ENCODE results near the gene PNPLA7. TPM values are rescaled to one million over a fixed set of nuclear protein-coding genes. Genes with fewer than 3 reads are reported as not detected.
"Not testable (repeated sequence)": the region's sequence is repeated elsewhere in the genome, so short reads cannot be mapped to it uniquely, and the experiment has no call there.

The PNPLA7 gene
- total RNA-seq, 1 donor: 11.6 TPM

DNA sequence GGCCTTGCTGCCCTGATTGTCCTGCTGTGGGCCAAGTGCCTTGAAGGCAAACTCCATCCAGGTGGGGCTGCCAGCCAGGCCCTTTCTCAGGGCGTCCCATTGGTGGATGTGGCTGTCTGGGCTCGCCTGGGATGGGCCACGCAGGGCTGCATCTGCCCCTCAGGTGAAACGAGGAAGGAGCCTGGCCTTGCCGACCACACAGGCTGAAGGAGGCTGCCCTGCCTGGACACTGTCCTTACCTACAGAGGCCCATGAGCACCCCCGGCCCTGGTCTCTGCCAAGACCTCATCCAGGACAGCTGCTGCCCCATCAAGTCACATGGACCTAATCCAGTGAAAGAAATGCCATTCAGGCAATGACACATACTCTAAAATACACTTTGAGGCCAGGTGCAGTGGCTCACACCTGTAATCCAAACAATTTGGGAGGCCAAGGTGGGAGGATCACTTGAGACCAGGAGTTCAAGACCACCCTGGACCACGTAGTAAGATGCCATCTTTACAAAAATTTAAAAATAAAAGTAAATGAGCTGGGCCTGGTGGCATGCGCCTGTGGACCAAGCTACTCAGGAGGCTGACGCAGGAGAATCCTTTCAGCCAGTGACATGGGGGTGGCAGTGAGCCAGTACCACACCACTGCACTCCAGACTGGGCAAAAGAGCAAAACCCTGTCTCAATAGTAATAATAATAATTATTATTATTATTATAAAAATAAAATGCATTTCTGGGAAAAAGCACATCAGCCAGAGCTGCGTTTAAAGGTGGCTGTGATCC lies 33.9 kb downstream of the PNPLA7 start:
- no peak for DNase-seq (ENCODE audit: low read depth in 2 of 3, low spot score in 2 of 3)

DNA sequence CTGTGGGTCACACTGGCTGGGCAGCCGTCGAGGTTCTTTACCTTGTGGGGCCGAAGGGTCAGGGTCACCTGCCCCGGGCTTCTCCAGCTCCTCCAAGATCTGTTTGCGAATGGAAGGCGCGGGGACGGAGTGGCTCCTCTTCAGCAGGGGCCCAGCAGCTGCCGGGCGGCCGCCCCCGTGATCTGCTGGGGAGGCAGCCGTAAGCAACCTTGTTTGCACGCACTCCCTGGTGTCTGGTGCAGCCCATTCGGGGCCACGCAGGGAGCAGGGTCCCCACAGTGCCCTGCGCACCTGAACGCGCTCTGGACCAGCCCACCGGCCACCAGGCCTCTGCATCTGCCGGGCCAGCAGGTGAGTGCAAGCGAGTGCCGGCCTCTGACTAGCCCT lies 34.9 kb downstream of the PNPLA7 start:
- no peak for DNase-seq (ENCODE audit: low read depth in 2 of 3, low spot score in 2 of 3)

DNA sequence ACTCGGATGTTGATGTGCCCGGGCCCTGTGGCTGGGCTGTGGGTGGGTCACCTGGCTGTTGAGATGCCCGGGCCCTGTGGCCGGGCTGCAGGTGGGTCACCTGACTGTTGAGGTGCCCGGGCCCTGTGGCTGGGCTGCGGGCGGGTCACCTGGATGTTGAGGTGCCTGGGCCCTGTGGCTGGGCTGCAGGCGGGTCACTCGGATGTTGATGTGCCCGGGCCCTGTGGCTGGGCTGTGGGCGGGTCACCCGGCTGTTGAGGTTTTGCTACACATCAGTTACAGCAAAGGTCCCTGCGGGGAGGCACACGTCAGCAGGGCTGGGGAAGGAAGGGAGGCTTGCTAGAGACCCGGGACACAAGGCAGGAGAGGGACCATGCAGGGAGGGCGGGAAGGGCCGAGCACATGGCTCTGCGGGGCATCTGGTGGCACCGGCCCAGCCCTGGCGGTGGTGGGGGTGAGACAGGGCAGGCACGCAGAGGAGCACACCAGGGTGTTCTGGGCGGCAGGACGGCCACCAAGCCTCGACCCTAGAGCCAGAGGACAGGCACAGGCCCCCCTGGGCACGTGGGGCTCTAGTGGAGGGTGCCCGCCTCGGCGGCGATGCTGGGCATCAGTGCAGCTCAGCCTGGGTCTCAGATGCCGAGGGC lies 35.4 kb downstream of the PNPLA7 start:
- DNase-seq (ENCODE audit: low read depth in 2 of 3, low spot score in 2 of 3): no peak

DNA sequence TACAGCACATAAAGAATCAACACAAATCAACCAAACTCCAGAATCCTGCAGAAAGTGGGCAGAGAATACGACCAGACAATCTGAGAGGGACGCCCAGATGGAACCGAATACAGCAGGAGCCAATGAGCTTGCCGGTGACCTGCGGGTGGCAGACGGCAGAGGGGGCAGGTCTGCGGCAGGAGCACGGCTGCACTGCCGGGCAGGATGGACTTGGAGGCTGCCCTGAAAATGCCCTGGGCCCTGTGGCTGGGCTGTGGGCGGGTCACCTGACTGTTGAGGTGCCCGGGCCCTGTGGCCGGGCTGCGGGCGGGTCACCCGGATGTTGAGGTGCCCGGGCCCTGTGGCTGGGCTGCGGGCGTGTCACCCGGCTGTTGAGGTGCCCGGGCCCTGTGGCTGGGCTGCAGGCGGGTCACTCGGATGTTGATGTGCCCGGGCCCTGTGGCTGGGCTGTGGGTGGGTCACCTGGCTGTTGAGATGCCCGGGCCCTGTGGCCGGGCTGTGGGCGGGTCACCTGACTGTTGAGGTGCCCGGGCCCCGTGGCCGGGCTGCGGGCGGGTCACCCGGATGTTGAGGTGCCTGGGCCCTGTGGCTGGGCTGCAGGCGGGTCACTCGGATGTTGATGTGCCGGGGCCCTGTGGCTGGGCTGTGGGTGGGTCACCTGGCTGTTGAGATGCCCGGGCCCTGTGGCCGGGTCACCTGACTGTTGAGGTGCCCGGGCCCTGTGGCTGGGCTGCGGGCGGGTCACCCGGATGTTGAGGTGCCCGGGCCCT lies 36.2 kb downstream of the PNPLA7 start:
- DNase-seq (ENCODE audit: low read depth in 2 of 3, low spot score in 2 of 3): not testable (repeated sequence)

DNA sequence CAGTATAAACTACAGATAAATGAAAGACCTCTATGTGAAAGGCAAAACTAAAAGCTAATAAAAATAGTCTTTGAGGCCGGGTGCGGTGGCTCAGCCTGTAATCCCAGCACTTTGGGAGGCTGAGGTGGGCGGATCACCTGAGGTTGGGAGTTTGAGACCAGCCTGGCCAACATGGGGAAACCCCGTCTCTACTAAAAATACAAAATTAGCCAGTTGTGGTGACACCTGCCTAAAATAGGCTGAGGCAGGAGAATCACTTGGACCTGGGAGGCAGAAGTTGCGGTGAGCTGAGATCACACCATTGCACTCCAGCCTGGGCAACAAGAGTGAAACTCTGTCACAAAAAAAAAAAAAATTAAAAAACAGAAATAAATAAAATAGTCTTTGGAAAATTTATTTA lies 37.1 kb downstream of the PNPLA7 start:
- not testable (repeated sequence) for DNase-seq (ENCODE audit: low read depth in 2 of 3, low spot score in 2 of 3)

DNA sequence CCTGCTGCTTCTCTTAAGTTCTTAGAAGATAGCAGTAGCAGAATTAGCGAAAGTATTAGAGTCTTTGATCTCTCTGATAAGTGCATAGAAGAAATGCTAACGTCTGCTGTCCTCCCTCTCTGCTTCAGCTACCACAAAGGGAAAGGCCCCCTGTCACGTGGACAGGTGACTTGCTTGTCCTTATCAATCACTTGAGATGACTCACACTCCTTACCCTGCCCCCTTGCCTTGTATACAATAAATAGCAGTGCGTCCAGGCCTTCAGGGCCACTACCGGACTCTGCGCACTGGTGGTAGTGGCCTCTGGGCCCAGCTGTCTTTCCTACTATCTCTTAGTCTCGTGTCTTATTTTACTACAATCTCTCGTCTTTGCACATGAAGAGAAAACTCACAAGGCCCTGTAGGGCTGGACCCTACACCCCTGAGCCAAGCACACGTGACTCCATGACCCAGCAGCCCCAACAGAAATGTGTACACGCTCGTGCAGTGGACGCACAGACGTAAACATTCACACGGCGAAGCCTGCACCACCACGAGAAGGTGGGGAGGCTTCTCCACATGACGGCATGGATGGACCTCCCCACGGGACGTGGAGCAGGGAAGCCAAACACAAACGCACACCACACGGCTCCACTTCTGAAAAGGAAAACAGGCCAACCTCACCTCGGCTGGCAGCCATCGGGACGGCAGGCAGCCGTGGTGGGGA lies 38.3 kb downstream of the PNPLA7 start:
- no peak for DNase-seq (ENCODE audit: low read depth in 2 of 3, low spot score in 2 of 3)

DNA sequence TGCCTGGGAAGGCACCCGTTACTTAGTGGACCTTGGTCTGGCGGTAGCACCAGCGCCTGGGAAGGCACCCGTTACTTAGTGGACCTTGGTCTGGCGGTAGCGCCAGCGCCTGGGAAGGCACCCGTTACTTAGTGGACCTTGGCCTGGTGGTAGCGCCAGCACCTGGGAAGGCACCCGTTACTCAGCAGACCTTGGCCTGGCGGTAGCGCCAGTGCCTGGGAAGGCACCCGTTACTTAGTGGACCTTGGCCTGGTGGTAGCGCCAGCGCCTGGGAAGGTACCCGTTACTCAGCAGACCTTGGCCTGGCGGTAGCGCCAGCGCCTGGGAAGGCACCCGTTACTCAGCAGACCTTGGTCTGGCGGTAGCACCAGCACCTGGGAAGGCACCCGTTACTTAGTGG lies 39.1 kb downstream of the PNPLA7 start:
- not testable (repeated sequence) for DNase-seq (ENCODE audit: low read depth in 2 of 3, low spot score in 2 of 3)

DNA sequence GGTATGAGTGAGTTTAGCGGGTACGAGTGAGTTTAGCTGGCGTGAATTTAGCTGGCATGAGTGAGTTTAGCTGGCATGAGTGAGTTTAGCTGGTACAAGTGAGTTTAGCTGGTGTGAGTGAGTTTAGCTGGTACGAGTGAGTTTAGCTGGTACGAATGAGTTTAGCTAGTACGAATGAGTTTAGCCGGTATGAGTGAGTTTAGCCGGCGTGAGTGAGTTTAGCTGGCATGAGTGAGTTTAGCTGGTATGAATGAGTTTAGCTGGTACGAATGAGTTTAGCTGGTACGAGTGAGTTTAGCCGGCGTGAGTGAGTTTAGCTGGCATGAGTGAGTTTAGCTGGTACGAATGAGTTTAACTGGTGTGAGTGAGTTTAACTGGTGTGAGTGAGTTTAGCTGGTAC lies 41.0 kb downstream of the PNPLA7 start:
- no peak for DNase-seq (ENCODE audit: low read depth in 2 of 3, low spot score in 2 of 3)

DNA sequence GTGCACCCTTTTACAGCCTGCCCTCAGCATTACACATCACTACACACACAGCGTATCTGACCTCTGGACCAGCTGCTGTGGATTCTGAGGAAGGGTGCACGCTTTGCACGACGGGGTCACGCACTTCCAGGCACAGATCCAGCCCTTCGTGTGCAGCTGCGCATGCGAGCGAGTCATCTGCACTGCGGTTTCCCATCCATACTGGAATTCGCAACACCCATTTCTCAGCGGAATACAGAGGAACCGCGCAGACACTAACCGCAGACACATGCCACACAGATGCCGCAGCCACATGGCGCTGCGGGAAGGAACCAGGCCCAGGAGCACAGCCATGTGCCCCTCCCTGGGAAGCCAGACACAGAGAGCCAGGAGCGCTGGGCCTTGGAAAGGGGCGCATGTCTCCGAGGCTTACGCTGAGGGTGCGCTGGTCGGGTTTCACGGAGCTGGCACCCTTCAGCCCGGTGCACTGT lies 43.5 kb downstream of the PNPLA7 start:
- DNase-seq (ENCODE audit: low read depth in 2 of 3, low spot score in 2 of 3): no peak

DNA sequence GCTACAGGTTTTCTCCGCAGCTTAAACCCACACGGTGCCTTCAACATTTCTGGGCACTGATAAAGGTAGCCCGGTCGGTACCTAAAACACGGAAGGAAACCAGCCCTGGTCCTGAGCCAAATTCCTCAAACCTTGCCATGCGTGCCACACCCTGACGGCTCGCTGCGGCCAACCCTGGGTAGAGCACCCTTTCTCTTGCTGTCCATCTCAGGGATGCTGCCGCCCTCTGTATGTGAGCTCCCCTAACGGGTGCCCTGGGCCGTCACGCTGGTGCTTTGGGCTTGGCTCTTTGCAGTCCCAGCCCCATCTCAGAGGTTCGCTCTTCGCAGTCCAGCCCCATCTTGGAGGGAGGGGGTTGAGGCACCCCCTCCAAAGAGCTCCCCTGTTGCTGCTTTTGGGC lies 43.9 kb downstream of the PNPLA7 start:
- no peak for DNase-seq (ENCODE audit: low read depth in 2 of 3, low spot score in 2 of 3)

DNA sequence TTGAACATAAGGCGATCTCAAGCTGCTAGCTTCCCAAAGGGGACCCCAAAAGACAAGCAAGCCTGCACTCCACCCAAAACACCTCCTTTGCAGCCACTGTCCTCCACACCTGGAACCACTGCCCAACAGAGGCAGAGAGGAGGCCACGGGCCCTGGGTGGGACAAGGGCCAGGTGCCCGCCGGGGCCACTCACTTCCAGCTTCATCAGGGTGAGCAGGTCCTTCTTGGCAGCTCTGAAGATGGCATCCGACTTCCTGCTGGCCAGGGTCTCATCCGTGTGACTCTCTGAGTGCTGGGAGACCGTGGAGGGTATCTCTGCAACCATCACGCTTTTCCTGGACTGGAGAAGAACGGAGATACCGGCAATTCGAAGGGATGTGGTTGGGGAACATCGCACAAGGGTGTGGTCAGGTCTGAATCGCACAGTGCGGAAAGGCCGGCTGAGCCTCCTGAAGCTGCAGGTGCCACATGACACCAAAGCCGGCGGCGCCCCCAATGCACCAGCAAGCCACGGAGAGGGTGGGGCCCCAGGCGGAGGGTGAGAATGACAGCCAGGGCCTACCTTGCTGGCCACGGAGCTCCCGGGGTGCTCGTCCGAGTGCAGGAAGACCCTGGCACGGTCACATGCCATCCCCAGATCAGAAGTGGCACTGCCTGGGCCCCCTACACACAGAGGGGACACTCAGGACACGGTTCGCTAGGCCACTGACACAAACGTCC lies 44.6 kb downstream of the PNPLA7 start:
- no peak for DNase-seq (ENCODE audit: low read depth in 2 of 3, low spot score in 2 of 3)

DNA sequence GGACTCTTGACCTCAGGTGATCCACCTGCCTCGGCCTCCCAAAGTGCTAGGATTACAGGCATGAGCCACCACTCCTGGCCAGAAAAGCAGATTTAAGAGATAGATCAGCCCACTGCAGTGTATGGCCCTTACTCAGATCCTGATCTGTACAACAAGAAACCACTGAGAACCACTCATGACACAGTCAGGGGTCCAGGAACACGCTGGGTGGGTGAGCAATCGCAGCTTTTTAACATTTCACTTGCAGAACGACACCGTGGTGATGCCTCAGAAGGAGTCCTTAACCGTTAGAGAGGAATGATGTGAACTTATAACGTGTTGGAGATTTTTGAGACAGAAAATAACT lies 45.8 kb downstream of the PNPLA7 start:
- DNase-seq (ENCODE audit: low read depth in 2 of 3, low spot score in 2 of 3): no peak

DNA sequence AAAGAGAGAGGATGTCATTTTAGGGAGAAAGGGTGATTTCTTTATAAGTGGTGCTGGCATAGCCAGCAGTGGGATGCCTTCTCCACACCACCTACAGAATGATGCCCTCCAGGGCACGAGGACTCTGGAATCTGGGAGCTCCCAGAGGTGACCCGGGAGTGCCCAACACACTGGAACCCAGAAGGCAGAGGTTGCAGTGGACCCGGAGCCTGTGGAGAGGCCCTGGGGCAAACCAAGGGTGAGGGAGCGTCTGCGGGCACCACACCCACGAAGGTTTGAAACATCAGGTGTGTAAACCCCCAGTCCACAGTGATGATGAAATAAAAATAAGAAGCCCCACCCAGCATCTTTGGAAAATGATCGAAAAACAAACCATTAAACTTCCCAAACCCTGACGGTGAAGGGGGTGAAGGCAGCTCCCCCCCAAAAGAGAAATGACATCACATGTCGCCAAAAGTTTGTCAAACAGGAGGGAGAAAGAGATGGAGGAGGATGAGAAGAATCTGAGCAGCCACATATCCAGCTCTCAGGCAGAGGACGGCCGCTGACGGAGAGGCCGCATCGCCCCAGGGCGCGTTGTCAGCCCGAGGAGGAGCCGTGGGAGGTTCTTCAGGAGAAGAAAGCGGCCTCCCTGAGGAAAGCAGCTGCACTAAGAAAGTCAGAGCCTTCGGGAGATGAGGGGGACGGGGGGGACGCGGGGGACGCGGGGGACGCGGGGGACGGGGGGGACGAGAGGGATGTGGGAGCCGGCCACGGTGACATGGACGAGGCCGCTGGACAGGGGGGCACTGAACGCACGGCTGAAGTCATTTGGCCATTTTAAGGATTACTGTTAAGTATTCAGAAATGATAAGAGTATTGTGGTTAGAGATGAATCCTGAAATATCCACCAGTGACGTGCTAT lies 47.9 kb downstream of the PNPLA7 start:
- DNase-seq (ENCODE audit: low read depth in 2 of 3, low spot score in 2 of 3): no peak

DNA sequence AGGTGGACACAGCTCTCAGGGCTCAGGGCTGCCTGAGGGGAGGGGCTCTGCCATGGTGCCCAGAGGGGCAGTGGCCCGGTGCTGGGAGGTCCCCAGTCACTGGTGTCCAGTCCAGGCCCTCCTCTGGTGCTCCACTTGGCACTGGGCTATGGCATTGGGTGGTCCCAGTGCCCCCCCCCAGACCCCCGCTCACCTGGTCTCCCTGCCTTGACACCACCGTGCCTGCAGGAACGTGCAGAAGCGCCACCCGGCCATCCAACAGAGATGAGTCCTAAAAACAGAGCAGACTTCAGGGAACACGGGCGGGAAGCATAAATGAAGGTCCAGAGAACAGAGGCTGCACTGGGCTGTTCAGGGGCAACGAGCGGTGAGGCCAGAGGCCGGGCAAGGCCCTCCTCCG lies 48.7 kb downstream of the PNPLA7 start:
- DNase-seq (ENCODE audit: low read depth in 2 of 3, low spot score in 2 of 3): no peak

DNA sequence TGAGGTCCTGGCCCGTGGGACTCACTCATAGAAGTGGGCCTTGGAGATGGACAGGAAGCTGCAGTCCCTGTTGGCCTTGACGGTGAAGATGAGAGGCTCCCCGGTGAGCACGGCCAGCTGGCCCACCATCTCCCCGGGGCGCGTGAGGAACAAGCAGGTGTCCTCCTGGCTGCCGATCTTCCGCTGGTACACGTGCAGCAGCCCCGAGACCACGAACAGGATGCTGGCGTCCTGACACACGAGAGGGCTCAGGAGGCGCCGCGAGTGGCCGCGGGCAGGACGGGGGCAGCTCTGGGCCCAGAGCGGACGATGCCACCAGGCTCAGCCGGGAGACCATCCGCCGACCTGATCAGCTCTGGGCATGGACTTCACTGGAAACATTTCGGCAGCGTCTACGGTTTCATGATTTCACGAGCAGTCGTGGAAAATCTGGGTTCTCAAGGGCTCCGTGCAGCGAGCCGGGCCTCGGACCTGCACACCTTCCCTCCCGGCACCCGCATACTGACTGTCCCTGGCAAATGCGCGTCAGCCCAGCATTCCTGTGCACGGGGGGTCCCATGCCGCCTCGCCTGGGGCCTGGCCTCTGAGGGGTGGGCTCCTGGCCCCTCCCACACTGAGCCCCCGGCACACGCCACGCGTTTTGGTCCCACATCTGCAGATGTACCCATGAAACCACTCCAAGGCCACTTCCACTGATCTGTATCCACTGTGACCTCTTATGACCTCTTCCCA lies 49.4 kb downstream of the PNPLA7 start:
- DNase-seq (ENCODE audit: low read depth in 2 of 3, low spot score in 2 of 3): no peak

DNA sequence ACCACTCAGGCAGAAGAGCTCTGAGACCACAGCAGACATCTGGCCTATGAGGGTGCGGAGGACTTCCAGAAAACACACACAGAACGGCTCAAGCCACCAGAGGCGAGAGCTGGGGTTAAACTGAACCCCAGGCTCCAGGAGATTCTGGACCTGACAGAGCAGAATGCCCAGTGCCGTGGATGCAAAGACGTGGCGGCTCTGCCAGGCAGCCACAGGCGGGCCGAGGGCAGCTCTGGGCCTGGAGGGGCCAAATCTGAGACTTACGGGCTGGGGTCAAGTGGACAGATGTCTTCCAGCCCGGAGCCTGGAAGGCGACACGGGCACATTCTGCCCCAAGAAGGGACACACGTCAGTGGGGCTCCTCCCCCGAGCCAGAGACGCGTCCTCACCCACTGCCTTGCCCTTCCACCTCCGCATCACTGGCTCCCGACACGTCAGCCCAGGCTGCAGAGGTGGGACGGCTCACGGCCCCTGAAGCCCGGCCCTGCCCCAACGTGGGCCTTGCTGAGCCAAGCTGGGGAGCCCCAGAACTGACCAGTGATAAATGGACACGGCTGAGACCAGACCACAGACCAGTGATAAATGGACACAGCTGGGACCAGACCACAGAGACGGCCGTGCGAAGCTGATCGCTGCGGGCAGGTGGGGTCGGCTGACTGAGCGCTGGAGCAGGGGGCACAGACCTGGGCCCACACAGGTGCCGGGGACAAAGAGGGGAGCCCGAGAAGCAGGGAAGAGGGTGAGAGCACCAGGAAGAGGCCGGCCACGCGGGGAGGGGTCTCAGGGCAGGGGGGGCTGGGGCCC lies 50.1 kb downstream of the PNPLA7 start:
- no peak for DNase-seq (ENCODE audit: low read depth in 2 of 3, low spot score in 2 of 3)

DNA sequence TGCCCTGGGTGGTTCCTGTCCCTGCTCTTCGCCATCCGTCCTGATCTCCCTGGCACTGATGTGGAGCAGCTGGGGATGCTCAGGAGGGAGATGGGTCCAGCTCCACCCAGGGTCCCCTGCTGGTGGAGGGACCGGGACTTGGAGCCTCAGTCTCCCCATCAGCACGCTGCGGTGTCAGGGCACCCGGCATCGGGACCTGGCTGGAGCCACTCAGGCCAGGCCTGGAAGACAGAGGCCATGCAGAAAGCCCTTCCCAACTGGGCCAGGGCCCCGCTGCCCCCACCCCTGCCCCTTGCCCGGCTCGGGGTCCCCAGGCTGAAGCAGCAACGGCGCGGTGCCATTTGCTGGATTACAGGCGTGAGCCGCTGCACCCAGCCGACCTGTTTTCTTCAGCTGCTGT lies 50.8 kb downstream of the PNPLA7 start:
- DNase-seq (ENCODE audit: low read depth in 2 of 3, low spot score in 2 of 3): no peak

DNA sequence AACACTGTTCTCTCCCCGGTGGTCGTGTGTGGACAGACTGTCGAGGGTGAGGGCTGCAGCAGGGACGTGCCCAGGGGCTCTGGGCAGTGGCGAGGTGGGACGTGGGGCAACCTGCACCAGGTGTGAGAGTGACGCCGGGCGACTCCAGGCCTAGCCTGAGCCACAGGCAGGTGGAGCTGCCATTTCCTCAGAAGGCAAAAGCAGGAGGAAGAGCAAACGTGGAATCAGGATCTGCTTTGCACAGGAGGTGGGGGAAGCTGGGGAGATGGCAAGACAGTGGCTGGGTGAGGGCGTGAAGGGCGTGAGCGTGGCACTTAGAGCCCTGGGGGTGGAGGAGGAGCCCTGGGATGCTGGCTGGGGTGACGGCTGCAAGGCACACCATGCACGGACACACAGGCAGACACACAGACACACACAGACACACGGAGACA lies 51.5 kb downstream of the PNPLA7 start:
- DNase-seq (ENCODE audit: low read depth in 2 of 3, low spot score in 2 of 3): no peak
